AG04450 (cell line): ENCODE data around the gene AKAP6. TPM values are rescaled to one million over a fixed set of nuclear protein-coding genes. Genes with fewer than 3 reads are reported as not detected.

ENCODE experiments used
- CTCF ChIA-PET: fragments of 300-600, 350-600 bp; formaldehyde crosslinking; extraction: SDS; loops from one replicate; lab custom pipeline; 2022; ENCODE audit warnings: antibody characterized with exemption, inconsistent platforms; lab: Charles Lee
- POLR2A ChIA-PET: fragments of 350-600 bp; formaldehyde crosslinking; extraction: SDS; loops from one replicate; lab custom pipeline; 2021; ENCODE audit warnings: antibody characterized with exemption, inconsistent platforms; lab: Yijun Ruan, JAX
- DNase-seq: peaks from one replicate; pipeline ENCODE4 v3.0.0-alpha.2; 2011; ENCODE audit warnings: low read depth, low spot score
- H3K27ac ChIP-seq: one replicate; pipeline ENCODE4 v1.5.1; 2012; ENCODE audit warnings: low read depth, low read length, control low read depth
- H3K27me3 ChIP-seq: one replicate; pipeline ENCODE4 v1.6.0; 2012; ENCODE audit warnings: low read length; ENCODE audit not compliant: control insufficient read depth, insufficient read depth
- H3K4me3 ChIP-seq: 2 replicates; pipeline ENCODE4 v1.5.1; 2011; ENCODE audit warnings: mild to moderate bottlenecking, low read depth, low read length, control low read depth
- H3K9me3 ChIP-seq: 2 replicates; pipeline ENCODE4 v1.5.1; 2012; ENCODE audit warnings: low read length; ENCODE audit not compliant: control insufficient read depth, insufficient read depth
- polyA plus RNA-seq: library from polyadenylated mRNA; depleted of rRNA; stranded (reverse); fragments of >200 nt; gene quantifications from 2 replicates; pipeline ENCODE4 v1.2.3, GENCODE V29; 2011
- TF ChIP-seq, protein P1 (sequence below): IDR thresholded peaks from 2 replicates; pipeline ENCODE4 v1.5.1; 2011; ENCODE audit warnings: low read depth, low read length, control low read depth, inconsistent platforms

AKAP6 gene
- polyA plus RNA-seq, 1 experiment: 0.78 TPM

DNA sequence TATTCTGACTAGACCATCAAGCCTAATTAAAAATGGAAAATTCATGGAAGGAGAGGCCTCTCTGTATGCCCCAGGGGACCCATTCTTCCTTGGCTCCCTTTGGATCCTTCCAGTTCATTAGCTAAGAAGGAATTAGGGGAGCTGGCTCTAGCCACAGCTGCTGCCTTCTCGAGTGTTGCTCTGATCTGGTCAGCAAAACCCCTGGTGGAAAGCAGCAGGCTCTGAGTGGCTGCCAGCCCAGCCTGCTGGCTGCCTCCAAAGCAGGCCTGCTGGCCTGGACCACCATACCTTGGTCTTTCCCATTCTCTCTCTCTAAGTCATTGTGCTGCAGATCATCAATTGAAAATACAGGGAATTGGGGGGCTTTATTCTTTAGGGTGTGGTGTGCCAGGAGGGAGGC is 29.0 kb upstream of the AKAP6 start:
- TF ChIP-seq, protein P1, sequence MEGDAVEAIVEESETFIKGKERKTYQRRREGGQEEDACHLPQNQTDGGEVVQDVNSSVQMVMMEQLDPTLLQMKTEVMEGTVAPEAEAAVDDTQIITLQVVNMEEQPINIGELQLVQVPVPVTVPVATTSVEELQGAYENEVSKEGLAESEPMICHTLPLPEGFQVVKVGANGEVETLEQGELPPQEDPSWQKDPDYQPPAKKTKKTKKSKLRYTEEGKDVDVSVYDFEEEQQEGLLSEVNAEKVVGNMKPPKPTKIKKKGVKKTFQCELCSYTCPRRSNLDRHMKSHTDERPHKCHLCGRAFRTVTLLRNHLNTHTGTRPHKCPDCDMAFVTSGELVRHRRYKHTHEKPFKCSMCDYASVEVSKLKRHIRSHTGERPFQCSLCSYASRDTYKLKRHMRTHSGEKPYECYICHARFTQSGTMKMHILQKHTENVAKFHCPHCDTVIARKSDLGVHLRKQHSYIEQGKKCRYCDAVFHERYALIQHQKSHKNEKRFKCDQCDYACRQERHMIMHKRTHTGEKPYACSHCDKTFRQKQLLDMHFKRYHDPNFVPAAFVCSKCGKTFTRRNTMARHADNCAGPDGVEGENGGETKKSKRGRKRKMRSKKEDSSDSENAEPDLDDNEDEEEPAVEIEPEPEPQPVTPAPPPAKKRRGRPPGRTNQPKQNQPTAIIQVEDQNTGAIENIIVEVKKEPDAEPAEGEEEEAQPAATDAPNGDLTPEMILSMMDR: no peak
- H3K27me3 ChIP-seq: peaks cover 2% of the 10 kb centered on the region
- H3K9me3 ChIP-seq: no peaks in the 10 kb centered on the region
- H3K27ac ChIP-seq: no peak overlapping the region
- no peak overlapping the region for H3K4me3 ChIP-seq
- POLR2A ChIA-PET: no interaction called here
- CTCF ChIA-PET: no interaction called here
- DNase-seq: no peak

DNA sequence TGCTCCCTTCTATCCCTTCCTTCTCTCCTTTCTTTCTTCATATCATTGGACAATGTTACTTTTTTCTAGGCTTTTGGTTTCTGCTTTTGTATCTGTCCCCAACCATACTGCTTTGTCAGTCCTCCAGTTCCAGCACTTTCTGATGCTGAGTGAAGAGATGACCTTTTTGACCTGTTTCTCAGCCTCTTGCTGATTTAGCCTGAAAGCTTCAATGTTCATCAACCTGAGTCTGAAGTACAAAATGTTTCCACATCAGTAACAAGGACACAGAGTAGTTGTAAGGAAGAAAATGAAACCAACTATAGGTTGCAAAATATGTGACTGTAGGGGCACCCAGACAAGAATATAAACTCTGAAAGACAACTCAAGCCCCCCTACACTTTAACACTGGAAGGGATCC is 25.2 kb upstream of the AKAP6 start:
- no peak overlapping the region for H3K4me3 ChIP-seq
- no peak for DNase-seq
- ChIA-PET POLR2A (no interaction called here), CTCF (no interaction called here)
- H3K9me3 ChIP-seq: no peaks in the 10 kb centered on the region
- TF ChIP-seq, protein P1: no peak
- no peak overlapping the region for H3K27ac ChIP-seq
- H3K27me3 ChIP-seq: peaks cover 2% of the 10 kb centered on the region

DNA sequence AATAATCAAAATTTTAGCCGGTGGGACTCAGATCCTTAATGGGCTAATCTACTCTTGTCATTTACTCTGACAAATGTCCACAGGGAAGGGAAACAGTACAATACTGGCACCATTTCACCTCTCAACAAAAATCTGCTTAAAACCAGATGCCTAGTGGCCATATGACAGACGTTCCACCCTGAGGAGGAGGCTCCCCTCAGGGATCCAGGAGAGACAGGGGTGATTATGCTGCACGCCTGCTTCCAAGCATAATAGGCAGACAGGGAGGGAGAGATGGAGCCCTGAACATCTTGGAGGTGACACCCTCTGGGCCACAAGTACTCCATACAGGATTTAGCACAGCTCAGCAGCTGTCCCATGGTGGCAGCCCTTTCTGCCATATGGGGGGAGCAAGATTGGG is 24.8 kb upstream of the AKAP6 start:
- peaks cover 2% of the 10 kb centered on the region for H3K27me3 ChIP-seq
- DNase-seq: no peak
- ChIA-PET POLR2A (no interaction called here), CTCF (no interaction called here)
- no peaks in the 10 kb centered on the region for H3K9me3 ChIP-seq
- no peak overlapping the region for H3K27ac ChIP-seq
- TF ChIP-seq, protein P1: no peak
- H3K4me3 ChIP-seq: no peak overlapping the region

DNA sequence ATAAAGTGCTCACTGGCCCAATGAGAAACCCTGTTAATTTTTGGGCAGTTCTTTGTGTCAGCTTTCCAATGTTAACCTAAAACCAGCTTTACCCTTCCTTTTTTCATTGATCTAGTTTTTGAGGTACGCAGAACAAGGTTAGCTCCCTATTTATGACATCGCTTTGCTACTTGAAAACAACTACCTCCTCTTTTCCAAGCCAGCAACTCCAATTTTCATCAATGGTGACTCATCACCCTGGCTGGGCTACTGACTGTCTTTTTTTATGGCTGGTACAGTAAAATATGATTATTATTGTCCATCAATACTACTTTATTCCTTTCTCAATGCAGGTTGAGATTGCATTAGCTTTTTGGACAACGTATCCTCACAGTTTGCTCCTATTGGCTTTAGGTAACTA is 22.5 kb upstream of the AKAP6 start:
- ChIA-PET CTCF (no interaction called here), POLR2A (no interaction called here)

DNA sequence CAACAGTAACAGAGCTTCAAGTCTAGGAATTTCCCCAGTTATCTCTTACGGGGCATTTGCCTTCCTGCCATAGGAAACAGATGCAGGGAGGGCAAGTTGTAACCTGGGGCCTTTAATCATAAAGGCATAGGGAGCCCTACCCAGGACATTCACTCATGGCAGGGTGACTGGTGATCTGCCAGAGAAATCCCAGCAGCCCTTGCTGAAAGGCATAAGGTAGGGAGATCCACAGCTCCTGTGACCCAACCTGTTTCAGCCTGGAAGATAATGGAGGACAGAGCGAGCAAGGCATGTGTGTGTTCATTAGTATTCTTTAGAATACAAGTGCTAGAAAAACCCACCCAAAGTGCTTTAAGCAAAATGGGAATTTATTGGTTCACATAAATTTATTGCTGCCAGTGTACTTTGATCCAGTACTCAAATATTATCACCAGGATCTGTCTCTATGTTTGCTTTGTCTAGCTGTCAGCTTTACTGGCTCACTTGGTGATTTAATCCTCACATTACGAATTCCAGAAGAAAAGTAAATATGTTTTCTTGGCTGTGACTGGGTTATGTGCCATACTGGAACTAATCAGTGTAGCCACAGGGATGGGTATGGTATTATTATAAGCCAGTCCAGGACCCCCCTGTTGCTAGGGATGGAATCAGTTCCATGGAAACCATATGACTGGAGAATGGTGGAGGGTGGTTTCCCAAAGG is 21.1 kb upstream of the AKAP6 start:
- POLR2A ChIA-PET: interaction anchor here (0.6 kb wide), 1 partner anchor 35 kb away, joined by 5 read pairs; no protein-coding TSS in a partner anchor

More for the DNA sequence above, 22.5 kb upstream of the AKAP6 start:
- no peak for DNase-seq
- Histone ChIP-seq H3K27ac (no peak overlapping the region), H3K4me3 (no peak overlapping the region), H3K27me3 (no peaks in the 10 kb centered on the region), H3K9me3 (no peaks in the 10 kb centered on the region)
- TF ChIP-seq, protein P1: no peak

More for the DNA sequence above, 21.1 kb upstream of the AKAP6 start:
- no peak for DNase-seq
- Histone ChIP-seq H3K27ac (no peak overlapping the region), H3K27me3 (peaks cover 3% of the 10 kb centered on the region), H3K9me3 (no peaks in the 10 kb centered on the region), H3K4me3 (no peak overlapping the region)
- TF ChIP-seq, protein P1: no peak
- CTCF ChIA-PET: no interaction called here
